DOHH2 (cell line): ENCODE data around the gene C4A.

Experiments used
- CTCF ChIP-seq: fragments of 200-600 bp; sonication (generic); IDR thresholded peaks from one replicate; pipeline ENCODE4 v1.5.1; 2014; ENCODE audit warnings: antibody characterized with exemption, mild to moderate bottlenecking, low read depth, low read length; ENCODE audit not compliant: poor library complexity, severe bottlenecking
- EZH2phosphoT487 ChIP-seq: fragments of 200-600 bp; sonication (generic); IDR thresholded peaks from 2 replicates; pipeline ENCODE4 v1.6.1; 2017; ENCODE audit warnings: borderline replicate concordance, mild to moderate bottlenecking, antibody characterized with exemption, low read length, moderate library complexity, mixed read lengths

GRCh38 chr6:32045811-32046449 lies 64.1 kb downstream of the C4A start:
- TF ChIP-seq CTCF (no peak), EZH2phosphoT487 (no peak)
